GM10266 (cell line): ENCODE data around the gene BARX1.
"Not testable (repeated sequence)": the region's sequence is repeated elsewhere in the genome, so short reads cannot be mapped to it uniquely, and the experiment has no call there.

Experiments
- DNase-seq: peaks from one replicate; pipeline ENCODE4 v3.0.0; 2012; ENCODE audit errors: extremely low spot score
- CTCF ChIP-seq: IDR thresholded peaks from 2 replicates; pipeline ENCODE4 v1.5.1; 2012; ENCODE audit warnings: mild to moderate bottlenecking, low read depth; ENCODE audit not compliant: control insufficient read depth, insufficient read depth; ENCODE audit errors: missing control alignments

Gene BARX1

GRCh38 chr9:93944011-93944410, 11.1 kb downstream of the BARX1 start:
- DNase-seq, result no peak
- TF ChIP-seq CTCF, result no peak

GRCh38 chr9:93942161-93942560, 13.0 kb downstream of the BARX1 start:
- TF ChIP-seq CTCF, result no peak
- no peak for DNase-seq

- no peak for TF ChIP-seq CTCF
- no peak for DNase-seq
These were observed 13.7 kb downstream of the BARX1 start for GRCh38 chr9:93941493-93941892.

- no peak for TF ChIP-seq CTCF
These were observed 14.2 kb downstream of the BARX1 start for GRCh38 chr9:93940951-93941350.

GRCh38 chr9:93939589-93939988, 15.6 kb downstream of the BARX1 start:
- DNase-seq, result not testable (repeated sequence)

More at GRCh38 chr9:93940951-93941350, 14.2 kb downstream of the BARX1 start:
- no peak for DNase-seq

- no peak for TF ChIP-seq CTCF
- DNase-seq, result no peak
These were observed 18.0 kb downstream of the BARX1 start for GRCh38 chr9:93937193-93937592.

- no peak for DNase-seq
- no peak for TF ChIP-seq CTCF
These were observed 23.2 kb downstream of the BARX1 start for GRCh38 chr9:93931905-93932304.

- TF ChIP-seq CTCF, result no peak
- DNase-seq, result no peak
These were observed 25.1 kb downstream of the BARX1 start for GRCh38 chr9:93930070-93930469.
